ENCODE measurements around the gene KHDC4.
"Not testable (repeated sequence)": the region's sequence is repeated elsewhere in the genome, so short reads cannot be mapped to it uniquely, and the experiment has no call there.

KHDC4 gene

DNA sequence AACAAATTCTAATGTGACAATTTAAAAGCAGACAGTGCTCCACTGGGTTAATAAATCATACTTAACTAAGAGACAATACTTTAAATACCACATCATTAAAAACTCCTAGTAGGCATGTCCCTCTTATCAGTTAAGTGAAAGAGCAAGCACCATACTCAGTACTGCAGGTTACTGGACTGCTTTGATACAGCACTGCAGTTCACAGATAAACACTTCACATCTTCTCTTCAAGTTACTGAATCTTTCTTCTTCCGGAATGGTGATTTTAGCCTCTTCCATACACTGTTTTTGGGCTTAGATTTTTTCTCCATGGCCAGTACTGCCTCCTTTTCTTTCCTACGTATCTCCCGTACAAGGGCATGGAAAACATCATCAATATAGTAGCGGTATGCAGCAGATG is 34.1 kb downstream of the KHDC4 start:
- DNase-seq (ENCODE audit: low read depth): no peak

- DNase-seq (ENCODE audit: low read depth): no peak
Observed at GRCh38 chr1:155899683-155900082, 34.5 kb downstream of the KHDC4 start.

DNA sequence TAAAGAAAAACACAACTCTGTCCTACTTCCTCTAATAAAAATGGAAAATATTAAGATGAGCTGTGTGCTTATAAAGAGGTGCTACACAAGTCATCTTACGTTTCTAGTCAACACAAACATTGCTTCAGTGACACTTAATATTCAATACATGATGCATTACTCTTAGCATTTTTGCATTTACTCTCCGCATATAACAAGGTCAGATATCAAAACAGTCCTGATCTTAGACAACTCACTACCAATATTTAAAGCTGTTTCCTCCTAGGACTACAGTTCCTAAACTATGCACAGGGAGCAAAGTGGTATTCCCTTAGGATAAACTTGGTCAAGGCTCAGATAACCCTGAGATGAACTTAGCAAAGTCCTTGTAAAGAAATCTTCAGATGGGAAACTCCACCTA is 35.3 kb downstream of the KHDC4 start:
- no peak for DNase-seq (ENCODE audit: low read depth)

- no peak for DNase-seq (ENCODE audit: low read depth)
Observed at GRCh38 chr1:155897746-155898145, 36.5 kb downstream of the KHDC4 start.

DNA sequence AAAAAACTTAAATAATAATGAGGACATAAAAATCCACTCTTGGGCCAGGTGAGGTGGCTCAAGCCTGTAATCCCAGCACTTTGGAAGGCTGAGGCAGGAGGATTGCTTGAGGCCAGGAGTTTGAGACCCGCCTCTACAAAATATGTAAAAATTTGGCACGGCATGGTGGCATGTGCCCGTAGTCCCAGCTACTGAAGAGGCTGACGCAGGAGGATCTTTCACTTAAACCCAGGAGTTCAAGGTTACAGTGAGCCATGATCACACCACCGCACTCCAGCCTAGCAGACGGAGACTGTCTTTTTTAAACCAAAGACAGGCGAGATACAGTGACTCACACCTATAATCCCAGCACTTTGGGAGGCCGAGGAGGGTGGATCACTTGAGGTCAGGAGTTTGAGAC is 37.7 kb downstream of the KHDC4 start:
- DNase-seq (ENCODE audit: low read depth): not testable (repeated sequence)

DNA sequence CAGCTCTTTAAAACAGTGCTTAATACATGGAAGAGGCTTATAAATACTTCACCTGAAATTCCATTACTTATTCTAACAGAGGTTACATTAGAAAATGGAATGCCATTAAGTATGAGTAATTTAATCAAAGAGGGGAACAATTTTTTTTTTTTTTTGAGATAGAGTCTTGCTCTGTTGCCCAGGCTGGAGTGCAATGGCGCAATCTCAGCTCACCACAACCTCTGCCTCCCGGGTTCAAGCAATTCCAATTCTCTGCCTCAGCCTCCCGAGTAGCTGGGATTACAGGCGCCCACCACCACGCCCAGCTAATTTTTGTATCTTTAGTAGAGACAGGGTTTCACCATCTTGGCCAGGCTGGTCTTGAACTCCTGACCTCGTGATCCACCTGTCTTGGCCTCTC is 38.6 kb downstream of the KHDC4 start:
- DNase-seq (ENCODE audit: low read depth): not testable (repeated sequence)

GRCh38 chr1:155893389-155894142 is 40.6 kb downstream of the KHDC4 start:
- no peak for DNase-seq (ENCODE audit: low read depth)

- no peak for DNase-seq (ENCODE audit: low read depth)
Observed at GRCh38 chr1:155892796-155893195, 41.4 kb downstream of the KHDC4 start.

GRCh38 chr1:155890251-155890650 is 44.0 kb downstream of the KHDC4 start:
- DNase-seq (ENCODE audit: low read depth): no peak

- no peak for DNase-seq (ENCODE audit: low read depth)
Observed at GRCh38 chr1:155889566-155889965, 44.6 kb downstream of the KHDC4 start.

GRCh38 chr1:155888481-155888880 is 45.7 kb downstream of the KHDC4 start:
- DNase-seq (ENCODE audit: low read depth): no peak

- DNase-seq (ENCODE audit: low read depth): no peak
Observed at GRCh38 chr1:155884982-155885381, 49.2 kb downstream of the KHDC4 start.

GRCh38 chr1:155884031-155884960 is 49.9 kb downstream of the KHDC4 start:
- DNase-seq (ENCODE audit: low read depth): no peak

DNA sequence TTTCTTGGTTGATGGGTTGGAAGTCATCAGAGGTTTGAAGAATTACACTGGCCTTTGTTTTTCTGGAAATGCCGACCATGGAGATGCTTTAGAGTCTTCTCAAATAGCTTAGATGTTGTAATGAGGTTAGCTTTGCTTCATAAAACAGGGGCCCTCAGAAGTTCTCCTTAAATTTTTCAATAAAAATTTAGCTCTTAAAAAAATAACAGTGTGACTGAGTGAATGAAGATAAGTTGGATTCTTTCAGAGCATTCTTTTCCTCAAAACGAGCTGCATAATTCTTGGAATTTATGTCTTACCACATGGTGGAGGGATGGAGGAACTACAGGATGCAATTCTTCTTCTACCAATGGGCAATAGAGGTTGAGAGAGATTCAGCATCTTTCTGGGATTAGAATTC is 51.4 kb downstream of the KHDC4 start:
- DNase-seq (ENCODE audit: low read depth): no peak

- no peak for DNase-seq (ENCODE audit: low read depth)
Observed at GRCh38 chr1:155882235-155882634, 52.0 kb downstream of the KHDC4 start.

DNA sequence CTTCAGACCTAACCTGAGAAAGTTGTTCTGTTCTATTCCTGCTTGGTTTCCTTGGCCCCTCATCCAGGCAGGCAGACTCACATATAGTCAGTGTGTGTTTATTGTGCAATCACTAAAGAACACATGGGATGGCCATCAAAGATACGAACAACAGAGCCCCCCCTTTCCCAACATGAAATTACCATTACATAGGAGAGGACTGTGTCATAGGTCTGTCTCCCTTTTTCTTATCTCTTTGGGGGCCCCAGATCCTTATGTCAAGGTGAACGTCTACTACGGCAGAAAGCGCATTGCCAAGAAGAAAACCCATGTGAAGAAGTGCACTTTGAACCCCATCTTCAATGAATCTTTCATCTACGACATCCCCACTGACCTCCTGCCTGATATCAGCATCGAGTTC is 53.3 kb downstream of the KHDC4 start:
- no peak for DNase-seq (ENCODE audit: low read depth)

DNA sequence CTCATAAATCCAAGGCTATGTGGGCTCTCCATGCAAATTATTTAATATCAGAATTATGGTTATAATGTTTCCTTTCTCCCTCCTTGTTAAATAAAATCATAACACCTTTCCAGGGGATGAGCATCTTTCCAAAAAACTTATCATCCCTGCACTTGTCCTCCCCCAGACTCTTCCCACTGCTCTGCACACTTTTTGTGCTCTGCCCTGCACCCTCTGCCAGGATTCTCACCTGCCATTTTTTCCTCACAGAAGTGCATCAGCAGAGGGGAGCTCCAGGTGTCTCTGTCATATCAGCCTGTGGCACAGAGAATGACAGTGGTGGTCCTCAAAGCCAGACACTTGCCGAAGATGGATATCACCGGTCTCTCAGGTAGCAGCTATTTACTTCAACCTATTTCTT is 54.0 kb downstream of the KHDC4 start:
- DNase-seq (ENCODE audit: low read depth): no peak

DNA sequence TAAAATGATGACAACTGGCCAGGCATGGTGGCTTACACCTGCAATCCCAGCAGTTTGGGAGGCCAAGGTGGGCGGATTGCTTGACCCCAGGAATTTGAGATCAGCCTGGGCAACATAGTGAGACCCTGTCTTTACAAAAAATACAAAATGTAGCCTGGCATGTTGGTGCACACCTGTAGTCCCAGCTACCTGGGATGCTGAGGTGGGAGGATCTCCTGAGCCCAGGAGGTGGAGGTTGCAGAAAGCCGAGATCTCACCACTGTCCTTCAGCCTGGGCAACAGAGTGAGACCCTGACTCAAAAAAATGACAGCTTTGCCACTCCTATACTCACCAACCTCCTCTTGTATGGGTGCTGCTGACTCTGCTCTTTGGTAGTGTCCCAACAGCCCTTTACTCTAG is 56.3 kb downstream of the KHDC4 start:
- DNase-seq (ENCODE audit: low read depth): no peak

DNA sequence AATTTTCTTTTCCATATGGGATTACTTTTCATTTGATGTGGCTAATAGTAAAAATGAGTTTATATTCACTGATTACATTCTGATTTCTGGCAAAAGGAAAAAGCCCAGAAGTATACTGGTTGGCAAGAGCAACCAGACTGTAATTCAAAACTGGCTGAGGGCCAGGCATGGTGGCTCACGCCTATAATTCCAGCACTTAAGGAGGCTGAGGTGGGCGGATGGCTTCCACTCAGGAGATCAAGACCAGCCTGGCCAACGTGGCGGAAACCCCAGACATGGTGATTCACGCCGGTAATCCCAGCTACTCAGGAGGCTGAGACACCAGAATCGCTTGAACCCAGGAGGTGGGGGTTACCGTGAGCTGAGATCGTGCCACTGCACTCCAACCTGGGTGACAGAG is 60.4 kb downstream of the KHDC4 start:
- no peak for DNase-seq (ENCODE audit: low read depth)

GRCh38 chr1:155872527-155872926 is 61.7 kb downstream of the KHDC4 start:
- DNase-seq (ENCODE audit: low read depth): no peak

- no peak for DNase-seq (ENCODE audit: low read depth)
Observed at GRCh38 chr1:155871390-155871789, 62.8 kb downstream of the KHDC4 start.

DNA sequence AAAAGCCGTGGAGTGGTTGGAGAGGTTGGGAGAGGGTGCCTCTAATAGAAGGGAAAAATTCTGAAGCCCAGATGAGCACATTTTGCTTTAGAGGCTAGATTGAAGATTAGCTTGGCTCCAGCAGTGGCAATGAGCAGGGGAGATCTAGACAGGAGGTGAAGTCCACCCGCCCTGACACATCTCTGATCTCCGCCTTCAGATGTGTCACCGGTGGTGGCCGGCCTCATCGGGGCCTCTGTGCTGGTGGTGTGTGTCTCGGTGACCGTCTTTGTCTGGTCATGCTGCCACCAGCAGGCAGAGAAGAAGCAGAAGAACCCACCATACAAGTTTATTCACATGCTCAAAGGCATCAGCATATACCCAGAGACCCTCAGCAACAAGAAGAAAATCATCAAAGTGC is 66.4 kb downstream of the KHDC4 start:
- DNase-seq (ENCODE audit: low read depth): no peak

DNA sequence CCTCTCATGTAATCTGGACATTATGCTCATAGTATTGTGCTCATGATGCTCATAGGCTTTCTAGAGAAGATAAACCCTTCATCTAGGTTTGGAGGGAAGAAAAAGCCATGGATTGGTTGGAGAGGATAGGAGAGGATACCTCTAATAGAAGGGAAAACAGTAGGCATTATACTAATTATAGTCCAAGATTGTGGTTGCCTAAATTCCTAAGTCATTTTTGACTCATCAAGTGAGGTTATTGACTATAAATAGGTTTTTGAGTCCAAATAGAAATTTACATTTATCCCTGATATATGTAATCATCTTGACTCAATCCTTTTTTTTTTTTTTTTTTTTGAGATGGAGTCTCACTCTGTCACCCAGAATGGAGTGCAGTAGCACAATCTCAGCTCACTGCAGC is 69.8 kb downstream of the KHDC4 start:
- DNase-seq (ENCODE audit: low read depth): no peak
